ENCODE measurements around the gene ARHGAP28. TPM values are rescaled to one million over a fixed set of nuclear protein-coding genes. Genes with fewer than 3 reads are reported as not detected.

Gene ARHGAP28
- total RNA-seq, 1 experiment from 2014 or later = not detected

- Mint-ChIP-seq H3K9me3 (ENCODE audit: low read depth, unreplicated experiment) (no peaks in the 10 kb centered on the region), H3K4me1 (ENCODE audit: low read depth, unreplicated experiment) (no peaks in the 10 kb centered on the region), H3K27ac (ENCODE audit: unreplicated experiment) (no peak overlapping the region), H3K27me3 (ENCODE audit: unreplicated experiment) (peaks cover 60% of the 10 kb centered on the region), H3K36me3 (ENCODE audit: insufficient read depth, unreplicated experiment) (no peaks in the 10 kb centered on the region), H3K4me3 (ENCODE audit: low read depth, unreplicated experiment) (no peak overlapping the region)
- BruUV-seq (replicated peaks) = no TSS peak
- CTCF ChIA-PET = no interaction called here
- intact Hi-C loops (cut with micrococcal nuclease; ENCODE audit: unreplicated experiment) = no loop called here
- TF ChIP-seq CTCF (IDR thresholded peaks at IDR 0.05; ENCODE audit: unreplicated experiment) = no peak
- no peak for DNase-seq
These were observed 143.7 kb downstream of the ARHGAP28 start for GRCh38 chr18:6873040-6873751.

DNA sequence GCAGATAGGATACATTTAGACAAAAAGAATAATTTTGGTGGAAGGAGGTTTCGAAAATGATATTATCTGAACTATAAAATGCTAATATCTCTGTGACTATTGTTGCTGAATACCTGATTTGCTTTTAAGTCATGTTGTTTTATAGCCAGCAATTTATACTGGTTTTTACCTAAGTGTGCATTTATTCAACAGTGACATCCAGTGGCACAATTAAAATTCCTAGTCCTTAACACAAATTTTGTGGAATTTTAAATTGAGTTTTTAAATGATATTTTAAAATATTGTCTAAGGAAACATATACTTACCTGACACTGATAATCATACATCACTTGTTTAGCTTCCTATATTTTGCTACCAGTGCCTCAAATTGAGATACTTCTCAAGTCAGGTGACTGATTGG, 144.8 kb downstream of the ARHGAP28 start:
- no peak overlapping the region for H3K27ac Mint-ChIP-seq (ENCODE audit: unreplicated experiment)
- CTCF ChIA-PET = no interaction called here
- H3K4me1 Mint-ChIP-seq (ENCODE audit: low read depth, unreplicated experiment) = no peaks in the 10 kb centered on the region
- no peak overlapping the region for H3K4me3 Mint-ChIP-seq (ENCODE audit: low read depth, unreplicated experiment)
- DNase-seq = no peak
- intact Hi-C loops (cut with micrococcal nuclease; ENCODE audit: unreplicated experiment) = no loop called here
- BruUV-seq (replicated peaks) = no TSS peak
- TF ChIP-seq CTCF (IDR thresholded peaks at IDR 0.05; ENCODE audit: unreplicated experiment) = no peak
- no peaks in the 10 kb centered on the region for H3K36me3 Mint-ChIP-seq (ENCODE audit: insufficient read depth, unreplicated experiment)
- H3K9me3 Mint-ChIP-seq (ENCODE audit: low read depth, unreplicated experiment) = no peaks in the 10 kb centered on the region
- H3K27me3 Mint-ChIP-seq (ENCODE audit: unreplicated experiment) = peaks cover 54% of the 10 kb centered on the region

DNA sequence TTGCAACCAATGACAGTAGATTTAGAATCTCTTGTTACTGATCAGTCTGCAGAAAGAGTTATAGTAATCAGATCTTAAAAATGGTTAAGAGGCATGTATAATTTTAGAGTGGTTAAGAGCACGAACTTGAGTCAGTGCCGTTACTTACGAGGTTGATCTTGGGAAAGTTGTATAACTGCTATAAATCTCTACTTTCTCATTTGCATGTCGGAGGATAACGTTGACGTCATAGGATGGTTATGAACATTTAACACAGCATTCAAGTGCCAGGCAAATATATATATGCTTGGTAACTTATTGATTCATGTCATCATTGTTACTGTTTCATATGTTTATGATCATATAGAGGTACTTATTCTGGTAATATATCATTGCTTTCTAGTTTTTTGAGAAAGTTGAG, 146.2 kb downstream of the ARHGAP28 start:
- H3K4me3 Mint-ChIP-seq (ENCODE audit: low read depth, unreplicated experiment) = no peak overlapping the region
- CTCF ChIA-PET = no interaction called here
- no TSS peak for BruUV-seq (replicated peaks)

DNA sequence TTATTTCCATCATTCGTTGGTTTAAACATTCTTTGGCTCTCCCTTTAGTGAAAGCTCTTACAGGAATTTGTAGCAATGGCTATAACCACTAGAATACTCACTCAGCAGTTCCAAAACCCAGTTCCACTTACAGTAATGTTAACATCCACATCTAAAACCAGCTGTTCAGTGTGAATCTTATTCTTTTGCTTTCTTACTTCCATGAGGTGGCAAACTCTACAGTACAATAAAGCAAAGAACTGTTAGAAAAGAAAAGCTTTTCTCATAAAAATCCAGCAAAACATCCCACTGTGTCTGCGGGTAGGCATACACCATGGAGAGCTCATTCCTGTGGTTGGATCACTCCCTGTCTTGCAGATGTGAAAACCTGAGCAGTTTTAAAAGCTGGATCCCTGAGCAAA, 147.1 kb downstream of the ARHGAP28 start:
- TF ChIP-seq CTCF (IDR thresholded peaks at IDR 0.05; ENCODE audit: unreplicated experiment) = no peak
- DNase-seq = no peak
- Mint-ChIP-seq H3K36me3 (ENCODE audit: insufficient read depth, unreplicated experiment) (no peaks in the 10 kb centered on the region), H3K27ac (ENCODE audit: unreplicated experiment) (no peak overlapping the region), H3K4me1 (ENCODE audit: low read depth, unreplicated experiment) (no peaks in the 10 kb centered on the region), H3K4me3 (ENCODE audit: low read depth, unreplicated experiment) (no peak overlapping the region), H3K27me3 (ENCODE audit: unreplicated experiment) (peaks cover 63% of the 10 kb centered on the region), H3K9me3 (ENCODE audit: low read depth, unreplicated experiment) (no peaks in the 10 kb centered on the region)
- intact Hi-C loops (cut with micrococcal nuclease; ENCODE audit: unreplicated experiment) = no loop called here
- no TSS peak for BruUV-seq (replicated peaks)
- CTCF ChIA-PET = interaction anchor here (0.5 kb wide), 1 partner anchor 50 kb away, joined by 3 read pairs; no protein-coding TSS in a partner anchor

More for the DNA sequence above, 146.2 kb downstream of the ARHGAP28 start:
- TF ChIP-seq CTCF (IDR thresholded peaks at IDR 0.05; ENCODE audit: unreplicated experiment) = no peak
- Mint-ChIP-seq H3K9me3 (ENCODE audit: low read depth, unreplicated experiment) (no peaks in the 10 kb centered on the region), H3K27ac (ENCODE audit: unreplicated experiment) (no peak overlapping the region), H3K36me3 (ENCODE audit: insufficient read depth, unreplicated experiment) (no peaks in the 10 kb centered on the region), H3K4me1 (ENCODE audit: low read depth, unreplicated experiment) (no peaks in the 10 kb centered on the region), H3K27me3 (ENCODE audit: unreplicated experiment) (peaks cover 67% of the 10 kb centered on the region)
- intact Hi-C loops (cut with micrococcal nuclease; ENCODE audit: unreplicated experiment) = no loop called here
- no peak for DNase-seq

Data from Calu3 (cell line).